CMK (cell line): ENCODE data around the gene BAHD1.

Experiments used
- DNase-seq: peaks from one replicate; pipeline ENCODE4 v3.0.0-alpha.2; 2010; ENCODE audit warnings: low read depth

BAHD1 gene

DNA sequence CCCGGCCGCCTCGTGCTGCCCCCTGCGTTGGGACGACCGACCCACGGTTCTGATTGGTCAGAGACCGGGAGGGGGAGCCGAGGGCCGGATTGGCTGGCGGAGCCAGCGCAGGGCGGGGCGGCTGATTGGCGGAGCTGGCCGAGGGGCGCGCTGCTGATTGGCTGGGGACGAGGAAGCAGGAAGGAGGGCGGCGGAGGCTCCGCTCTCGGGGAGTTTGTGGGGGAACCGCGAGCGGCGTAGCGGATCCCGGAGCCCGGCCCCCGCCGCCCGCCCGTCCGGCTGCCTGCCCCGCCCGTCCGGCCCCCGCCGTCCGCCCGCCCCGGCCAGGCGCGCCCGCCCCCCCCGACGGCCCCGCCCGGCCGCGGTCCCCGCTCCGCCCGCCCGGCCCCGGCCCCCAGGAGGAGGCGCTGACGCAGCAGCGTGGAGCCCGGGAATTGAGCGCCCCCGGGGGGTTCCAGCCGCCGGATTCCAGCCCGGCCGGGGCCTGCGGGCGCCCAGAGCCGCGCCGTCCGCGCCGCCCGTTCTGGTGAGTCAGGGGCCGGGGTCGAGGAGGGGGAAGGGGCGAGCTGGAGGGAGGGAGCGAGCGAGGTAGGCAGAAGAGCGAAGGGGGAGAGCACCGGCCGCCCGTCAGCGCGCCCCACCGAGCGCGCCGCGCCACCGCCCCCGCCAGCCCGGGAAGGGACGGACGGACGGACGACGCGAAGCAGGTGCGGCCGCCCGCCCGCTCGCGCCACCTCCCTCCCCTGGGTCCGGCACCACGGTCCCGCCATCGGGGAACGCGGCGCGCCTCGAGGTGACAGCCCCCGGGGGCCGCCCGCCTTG is at the start of gene BAHD1:
Gene BAHD1 (plus strand): TSS at position 211 of the 822 bp plus-strand sequence. CDS start 17,512 bp downstream, outside the sequence.
- peak; percentile 87 for DNase-seq

DNA sequence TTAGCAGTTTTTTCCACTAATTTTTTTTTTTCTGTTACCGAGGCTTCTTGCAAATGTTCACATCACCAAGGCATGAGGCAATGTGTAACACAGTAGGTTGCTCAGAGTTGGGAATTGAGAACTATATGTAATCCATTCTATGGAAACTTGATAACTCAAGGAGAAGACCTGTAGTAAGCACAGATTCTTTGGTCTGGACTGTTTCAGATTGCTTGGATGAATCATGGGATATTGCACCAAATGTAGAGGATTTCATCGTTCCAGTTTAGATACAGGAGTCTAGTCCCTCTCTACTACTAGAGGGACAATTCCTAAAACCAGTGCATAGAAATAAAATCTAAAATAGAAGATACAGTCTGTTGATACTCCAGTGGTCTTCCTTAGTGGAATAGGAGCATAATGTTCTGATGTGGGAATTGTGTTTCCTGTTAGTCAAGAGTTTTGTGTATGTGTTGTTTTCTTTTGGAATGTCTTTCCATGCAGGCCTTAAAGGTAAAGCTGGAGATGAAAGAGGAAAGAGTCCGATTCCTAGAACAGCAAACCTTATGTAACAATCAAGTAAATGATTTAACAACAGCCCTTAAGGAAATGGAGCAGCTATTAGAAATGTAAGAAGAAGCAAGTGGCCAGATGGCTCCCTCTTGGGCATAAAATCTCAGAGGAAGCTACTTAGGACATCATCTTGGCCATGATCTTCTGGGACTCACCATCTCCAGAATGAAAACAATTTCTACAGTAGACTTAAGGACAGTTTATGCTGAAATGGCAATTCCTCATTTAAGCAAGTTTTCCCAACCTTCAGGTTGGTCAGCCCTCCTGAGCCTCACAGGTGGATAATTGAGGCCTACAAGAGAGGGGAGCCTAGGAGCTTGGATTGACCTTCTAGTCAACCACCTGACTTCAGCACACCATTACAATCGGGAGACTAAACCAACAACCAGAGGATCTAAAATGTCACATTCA is 47.5 kb upstream of the BAHD1 start:
- DNase-seq: no peak

DNA sequence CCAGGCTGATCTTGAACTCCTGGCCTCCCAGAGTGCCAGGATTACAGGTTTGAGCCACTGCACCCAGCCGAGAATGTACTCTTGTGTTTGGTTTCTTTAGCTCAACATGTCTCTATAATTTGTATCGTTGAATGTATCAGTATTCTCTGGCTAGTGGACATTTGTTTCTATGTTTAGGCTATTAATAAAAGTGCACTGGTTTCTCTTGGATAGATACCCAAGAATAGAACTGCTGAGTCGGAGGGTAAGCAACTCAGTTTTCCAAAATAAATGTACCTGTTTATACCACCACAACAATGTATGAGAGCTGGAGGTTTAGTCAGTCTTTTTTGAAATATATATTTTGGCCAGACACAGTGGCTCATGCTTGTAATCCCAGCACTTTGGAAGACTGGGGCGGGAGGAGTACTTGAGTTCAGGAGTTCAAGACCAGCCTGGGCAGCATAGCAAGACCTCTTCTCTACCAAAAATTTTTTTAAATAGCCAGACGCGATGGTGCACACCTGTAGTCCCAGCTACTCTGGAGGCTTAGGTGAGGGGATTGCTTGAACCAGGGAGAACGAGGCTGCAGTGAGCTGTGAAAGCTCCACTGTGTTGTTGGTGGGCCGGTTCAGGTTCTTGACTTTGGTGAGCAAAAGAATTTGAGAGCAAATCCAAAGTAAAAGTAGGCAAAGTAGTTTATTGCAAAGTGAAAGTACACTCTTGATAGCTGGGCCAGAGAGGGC is 42.9 kb upstream of the BAHD1 start:
- DNase-seq: no peak

DNA sequence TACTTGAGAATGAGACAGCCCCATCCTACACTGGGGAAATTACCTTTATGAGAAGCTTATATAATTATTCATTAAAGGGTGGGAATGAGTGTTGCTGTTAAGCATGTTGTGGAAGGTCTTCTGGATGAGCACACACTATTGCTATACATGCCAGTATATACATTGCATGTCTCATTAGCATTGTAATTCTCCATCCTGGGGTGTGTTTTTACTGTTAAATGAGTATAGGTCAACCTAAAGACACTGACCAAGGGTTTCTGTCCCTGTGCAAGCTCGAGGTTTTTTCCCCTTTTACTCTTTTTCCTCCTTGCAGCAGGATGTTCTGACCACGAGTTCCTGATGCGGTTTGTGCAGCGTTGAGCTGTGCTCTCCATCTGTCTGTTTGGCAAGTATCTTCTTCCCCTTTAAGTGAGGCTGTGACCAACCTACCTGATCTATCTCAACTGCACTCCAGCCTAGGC is 42.3 kb upstream of the BAHD1 start:
- DNase-seq: peak; percentile 65

DNA sequence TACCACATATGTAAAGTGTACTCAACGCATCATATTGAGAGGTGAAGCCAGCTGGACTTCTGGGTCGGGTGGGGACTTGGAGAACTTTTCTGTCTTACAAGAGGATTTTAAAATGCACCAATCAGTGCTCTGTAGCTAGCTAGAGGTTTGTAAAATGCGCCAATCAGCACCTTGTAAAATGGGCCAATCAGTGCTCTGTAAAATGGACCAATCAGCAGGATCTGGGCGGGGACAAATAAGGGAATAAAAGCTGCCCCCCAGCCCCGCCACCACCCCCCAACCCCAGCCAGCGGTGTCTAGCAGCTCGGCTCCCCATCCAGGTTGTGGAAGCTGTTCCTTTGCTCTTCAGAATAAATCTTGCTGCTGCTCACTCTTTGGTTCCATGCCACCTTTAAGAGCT is 41.4 kb upstream of the BAHD1 start:
- DNase-seq: no peak

DNA sequence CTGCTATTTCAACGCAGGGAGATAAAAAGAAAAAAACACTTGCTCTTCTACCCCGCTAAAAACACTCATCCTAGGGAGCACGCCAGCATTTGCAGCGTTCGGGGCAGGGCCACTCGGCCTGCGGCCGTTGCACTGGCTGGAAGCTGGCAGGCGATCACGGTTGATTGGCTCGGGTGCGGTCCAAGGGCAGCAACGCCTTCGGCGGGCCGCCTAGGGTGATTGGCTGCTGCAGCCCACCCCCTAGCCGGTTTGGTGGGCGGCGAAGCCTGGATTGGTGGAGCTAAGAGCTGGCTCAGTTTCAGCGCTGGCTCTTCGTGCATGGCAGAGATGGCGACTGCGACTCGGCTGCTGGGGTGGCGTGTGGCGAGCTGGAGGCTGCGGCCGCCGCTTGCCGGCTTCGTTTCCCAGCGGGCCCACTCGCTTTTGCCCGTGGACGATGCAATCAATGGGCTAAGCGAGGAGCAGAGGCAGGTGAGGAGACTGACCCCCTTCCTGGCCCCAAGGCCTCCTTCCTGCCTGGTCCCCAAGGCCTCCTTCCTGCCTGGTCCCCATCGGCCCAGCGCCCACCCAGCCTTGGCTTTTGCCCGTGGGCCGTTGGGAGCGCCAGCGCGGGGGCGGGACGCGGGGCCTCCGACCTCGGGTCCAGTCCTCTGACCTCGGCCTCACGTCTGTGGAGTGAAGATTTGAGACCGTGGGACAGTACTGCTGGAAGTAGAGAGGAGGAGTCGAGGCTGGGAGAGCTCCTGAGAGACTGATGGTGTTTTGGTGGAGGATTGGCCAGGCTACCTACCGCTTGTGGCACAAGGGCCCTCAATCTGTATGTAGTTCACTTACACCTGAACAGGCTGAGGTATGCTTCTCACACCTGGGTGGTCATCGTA is 35.0 kb upstream of the BAHD1 start, which contains the start of gene IVD:
Gene IVD (plus strand): TSS at position 295 of the 881 bp plus-strand sequence. CDS start 33 bp downstream, at position 328.
- peak; percentile 81 for DNase-seq

DNA sequence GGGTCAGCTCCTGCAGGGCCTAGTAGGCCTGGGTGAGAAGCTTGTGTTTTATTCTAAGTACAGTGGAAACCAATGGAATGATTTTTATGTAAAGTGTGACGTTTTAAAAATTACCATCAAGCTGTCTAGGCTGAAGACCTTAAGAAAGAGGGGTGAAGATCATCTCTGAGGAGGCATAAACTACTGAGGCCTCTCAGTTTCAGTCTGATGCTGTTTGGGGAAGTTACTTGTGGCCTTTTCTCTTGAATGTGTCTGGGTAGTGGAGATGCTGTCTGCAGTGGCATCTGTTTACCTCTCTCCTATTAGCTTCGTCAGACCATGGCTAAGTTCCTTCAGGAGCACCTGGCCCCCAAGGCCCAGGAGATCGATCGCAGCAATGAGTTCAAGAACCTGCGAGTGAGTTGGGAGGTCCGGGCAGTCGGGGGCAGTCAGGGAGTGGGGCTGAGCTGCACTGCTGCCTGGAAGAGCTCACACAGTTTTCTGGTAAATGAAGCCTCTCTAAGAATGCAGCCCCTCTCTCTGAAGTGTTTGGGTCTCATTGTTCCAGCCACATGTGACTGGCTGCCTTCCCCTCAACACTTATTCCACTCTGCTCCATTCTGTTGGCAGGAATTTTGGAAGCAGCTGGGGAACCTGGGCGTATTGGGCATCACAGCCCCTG is 33.3 kb upstream of the BAHD1 start:
- no peak for DNase-seq

DNA sequence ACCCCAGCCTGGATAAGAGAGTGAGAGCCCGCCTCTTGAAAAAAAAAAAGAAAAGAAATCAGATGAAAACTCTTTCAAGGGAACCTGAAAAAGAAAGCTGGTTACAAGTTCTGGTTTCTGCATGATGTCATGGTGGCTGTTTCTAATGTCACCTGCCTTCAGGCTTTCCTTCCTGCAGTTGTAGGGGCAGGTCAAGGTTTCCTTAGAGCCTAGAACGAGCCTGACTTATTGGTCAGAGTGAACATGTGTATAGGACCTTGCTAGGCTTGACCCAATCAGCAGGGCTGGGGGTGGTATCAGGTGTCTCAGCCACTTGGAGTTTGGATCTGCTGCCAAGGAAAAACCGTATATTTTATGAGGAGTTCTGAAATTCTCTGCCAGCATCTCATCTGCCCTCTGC is 31.4 kb upstream of the BAHD1 start:
- no peak for DNase-seq

DNA sequence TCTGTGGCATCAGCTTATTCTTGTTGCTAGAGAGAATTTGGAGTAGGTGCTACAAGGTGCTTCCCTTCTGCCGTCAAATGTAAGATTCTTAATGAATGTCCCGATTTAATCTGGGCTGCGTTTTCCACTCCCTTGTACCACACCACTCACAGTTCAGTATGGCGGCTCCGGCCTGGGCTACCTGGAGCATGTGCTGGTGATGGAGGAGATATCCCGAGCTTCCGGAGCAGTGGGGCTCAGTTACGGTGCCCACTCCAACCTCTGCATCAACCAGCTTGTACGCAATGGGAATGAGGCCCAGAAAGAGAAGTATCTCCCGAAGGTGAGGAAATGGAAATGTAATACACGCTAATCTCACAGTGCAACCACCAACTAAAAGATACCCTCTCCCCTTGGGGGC is 30.3 kb upstream of the BAHD1 start:
- no peak for DNase-seq

DNA sequence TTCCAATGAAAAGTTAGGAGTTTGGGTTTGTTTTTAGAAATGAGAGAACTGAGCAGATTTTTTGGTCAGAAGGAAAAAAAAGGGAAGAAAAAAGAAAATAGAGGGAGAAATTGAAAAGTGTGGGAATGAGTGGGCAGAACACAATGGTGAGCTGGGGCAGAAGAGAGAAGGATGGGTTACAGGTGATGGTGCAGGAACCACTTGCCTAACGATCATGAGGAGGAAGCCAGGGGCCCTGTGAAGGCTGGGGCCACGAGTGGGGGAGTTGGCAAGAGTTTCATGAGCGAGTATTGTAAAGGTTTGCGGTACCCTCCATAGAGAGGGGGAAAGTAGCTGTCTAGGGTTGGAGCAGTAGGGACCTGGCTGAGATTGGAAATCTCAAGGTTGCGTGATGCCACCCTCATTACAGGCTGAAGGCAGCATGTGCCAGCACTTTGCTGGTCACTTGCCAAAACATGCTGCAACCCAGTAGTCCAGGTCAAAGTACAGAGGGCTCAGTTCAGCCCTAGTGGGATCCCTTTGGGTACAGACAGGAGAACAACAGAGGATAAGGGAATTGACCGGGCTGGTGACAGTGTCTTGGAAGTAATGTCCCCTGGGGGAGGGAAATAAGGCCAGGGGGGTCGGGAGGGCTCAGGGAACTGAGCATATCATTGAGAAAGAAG is 28.5 kb upstream of the BAHD1 start:
- no peak for DNase-seq

DNA sequence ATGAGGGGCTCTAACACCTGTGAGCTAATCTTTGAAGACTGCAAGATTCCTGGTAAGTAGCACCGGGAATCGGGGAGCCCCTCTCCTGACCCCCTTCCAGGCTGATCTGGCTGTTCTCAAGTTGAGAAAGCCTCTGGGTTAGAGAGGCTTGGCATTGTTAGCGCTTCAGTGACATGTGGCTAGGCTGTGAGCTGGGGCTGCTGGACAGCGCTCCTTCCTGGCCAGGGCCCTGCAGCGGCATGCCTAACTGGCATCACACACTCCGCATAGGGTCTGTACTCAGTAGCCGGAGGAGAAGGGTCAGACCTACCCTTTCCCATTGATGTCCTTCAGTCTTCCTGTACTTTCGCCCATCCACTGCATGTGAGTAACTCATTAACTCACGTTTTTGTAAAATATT is 27.7 kb upstream of the BAHD1 start:
- DNase-seq: no peak

DNA sequence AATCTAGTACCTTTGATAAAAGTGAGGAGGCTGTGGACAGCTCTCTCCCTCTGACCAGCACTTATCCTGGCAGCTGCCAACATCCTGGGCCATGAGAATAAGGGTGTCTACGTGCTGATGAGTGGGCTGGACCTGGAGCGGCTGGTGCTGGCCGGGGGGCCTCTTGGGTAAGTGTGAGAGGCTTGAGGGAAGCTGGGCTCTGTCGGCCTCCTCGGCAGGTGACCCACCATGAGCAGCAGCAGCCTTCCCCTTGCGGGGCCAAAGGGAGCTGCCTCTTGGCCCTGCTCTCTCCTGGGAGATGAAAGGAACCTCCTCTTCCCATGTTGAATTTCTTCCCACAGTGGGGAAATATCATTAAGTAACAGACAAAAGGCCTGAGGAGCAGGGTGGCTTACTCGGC is 25.9 kb upstream of the BAHD1 start:
- no peak for DNase-seq

DNA sequence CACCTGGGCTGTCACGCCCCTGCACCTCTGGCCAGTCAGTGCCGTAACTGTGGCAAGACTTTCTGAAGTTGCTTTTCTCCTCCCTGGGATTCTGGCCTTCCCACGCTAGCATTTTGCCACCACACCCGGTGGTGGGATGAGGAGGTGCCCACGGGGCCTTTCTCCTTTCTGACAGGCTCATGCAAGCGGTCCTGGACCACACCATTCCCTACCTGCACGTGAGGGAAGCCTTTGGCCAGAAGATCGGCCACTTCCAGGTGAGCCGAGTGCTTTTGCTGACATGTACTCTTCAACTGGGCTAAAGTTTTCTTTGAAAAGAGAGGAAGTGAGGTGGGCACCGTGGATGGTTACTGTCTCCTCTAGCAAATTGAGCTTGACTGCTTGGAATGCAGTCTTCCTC is 25.5 kb upstream of the BAHD1 start:
- no peak for DNase-seq

DNA sequence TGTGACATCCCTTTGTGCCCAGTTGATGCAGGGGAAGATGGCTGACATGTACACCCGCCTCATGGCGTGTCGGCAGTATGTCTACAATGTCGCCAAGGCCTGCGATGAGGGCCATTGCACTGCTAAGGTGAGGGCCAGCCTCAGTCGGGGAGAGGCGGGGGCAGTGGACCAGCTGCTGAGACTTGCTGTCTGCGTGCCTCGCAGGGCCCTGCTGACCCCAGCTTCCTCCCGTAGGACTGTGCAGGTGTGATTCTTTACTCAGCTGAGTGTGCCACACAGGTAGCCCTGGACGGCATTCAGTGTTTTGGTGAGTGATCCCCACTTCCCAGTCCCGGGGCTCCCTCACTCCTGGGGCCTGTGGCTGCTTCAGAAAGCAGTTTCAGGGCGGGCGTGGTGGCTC is 24.7 kb upstream of the BAHD1 start:
- DNase-seq: no peak

DNA sequence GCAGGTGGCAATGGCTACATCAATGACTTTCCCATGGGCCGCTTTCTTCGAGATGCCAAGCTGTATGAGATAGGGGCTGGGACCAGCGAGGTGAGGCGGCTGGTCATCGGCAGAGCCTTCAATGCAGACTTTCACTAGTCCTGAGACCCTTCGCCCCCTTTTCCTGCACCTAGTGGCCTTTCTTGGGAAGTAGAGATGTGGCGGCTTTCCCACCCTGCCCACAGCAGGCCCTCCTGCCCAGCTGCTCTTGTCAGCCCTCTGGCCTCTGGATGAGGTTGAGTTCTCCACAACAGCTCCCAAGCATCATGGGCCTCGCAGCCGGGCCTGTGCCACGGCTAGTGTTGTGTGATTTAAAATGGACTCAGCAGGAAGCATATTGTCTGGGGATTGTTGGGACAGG is 22.6 kb upstream of the BAHD1 start:
- no peak for DNase-seq

DNA sequence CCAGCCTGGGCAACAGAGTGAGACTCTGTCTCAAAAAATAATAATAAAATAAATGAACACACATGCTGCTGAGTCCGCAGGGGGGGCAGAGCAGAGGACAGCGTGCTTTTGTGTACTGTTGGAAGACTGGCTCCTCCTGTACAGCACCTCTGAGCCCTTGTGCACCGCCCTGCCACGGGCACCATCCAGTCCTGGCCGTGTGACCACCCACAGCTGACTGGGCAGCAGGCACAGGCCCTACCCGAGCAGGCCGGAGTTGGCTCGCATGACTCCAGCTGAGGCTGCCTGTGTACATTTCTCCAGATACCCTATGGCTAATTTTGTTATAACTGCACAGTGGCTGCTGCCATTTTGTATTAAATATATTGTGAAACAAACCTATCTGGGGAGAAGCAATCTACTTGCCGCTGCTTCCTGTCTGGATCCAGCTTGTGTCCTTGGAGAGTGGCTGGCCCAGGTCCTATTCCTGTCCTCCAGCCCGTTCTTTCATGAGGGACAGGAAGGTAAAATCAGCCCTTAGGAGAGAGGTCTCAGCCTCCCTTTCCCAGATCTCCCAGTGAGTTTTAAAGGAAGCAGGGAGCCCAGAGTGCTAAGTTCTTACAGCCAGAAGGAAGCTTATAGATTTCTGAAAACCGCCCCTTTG is 20.6 kb upstream of the BAHD1 start:
- no peak for DNase-seq

DNA sequence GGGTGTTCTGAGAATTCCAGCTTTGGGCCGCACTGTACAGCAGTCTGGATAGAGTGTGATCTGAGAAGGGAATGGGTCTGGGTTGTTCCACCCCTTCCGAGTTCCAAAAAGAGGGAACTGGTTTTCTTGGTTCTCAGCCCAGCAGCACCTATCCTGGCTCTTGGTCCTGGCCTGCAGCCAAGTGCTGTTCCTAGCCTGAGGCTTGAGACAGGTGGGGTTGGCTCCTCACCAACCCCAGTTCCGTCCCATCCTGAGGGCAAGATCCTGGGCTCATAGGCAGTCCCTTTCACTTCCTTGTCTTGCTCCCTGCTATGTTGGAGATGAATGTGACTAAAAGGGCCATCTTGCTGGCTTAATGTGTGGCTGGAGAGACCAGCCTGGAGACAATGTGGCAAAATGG is 20.0 kb upstream of the BAHD1 start:
- DNase-seq: no peak

DNA sequence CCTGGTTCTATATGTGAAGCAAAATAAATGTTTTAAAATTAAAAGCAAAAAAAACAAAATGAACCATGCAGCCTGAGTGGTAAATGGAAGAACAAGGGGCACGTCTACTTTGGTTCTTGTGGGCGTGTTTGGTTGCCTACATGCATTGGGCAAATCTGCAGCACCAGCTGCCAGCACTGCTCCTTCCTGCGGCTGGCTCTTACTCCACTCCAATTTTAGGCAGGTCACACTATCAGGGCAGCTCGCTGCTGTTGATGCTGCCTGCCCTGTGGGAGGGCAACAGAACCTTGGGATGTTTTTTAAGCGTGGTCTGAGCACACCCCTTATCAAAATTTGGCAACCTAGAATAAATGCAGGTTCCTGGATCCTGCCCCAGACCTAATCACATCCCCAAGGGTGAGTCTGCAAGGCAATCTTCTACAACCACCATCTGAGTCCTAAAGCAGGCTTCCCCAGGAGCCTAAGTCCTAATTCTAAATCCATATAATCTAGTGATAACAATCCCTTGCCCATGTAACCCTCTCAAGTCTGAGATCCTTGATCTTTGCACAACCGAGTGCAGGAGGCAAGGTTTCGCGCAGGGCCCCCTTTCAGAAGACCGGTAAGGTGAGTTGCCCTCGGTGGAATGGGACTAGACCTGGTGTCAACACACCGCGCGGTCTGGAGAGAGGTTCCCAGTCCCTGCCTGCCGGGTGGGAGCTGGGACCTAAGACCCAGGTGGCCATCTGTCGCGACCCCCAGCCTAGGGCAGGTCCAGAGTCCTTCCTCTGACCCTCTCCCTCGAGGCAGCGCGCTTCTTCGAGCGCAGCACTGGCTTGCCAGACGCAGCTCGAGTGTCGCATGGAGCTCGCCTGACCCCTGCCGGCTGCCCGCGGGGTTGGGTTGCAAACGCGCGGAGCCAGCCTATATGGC is 19.3 kb upstream of the BAHD1 start:
- no peak for DNase-seq
